Astrocyte (in vitro differentiated cells and primary cell): ENCODE data around the gene FAM53B. TPM values are rescaled to one million over a fixed set of nuclear protein-coding genes. Genes with fewer than 3 reads are reported as not detected.

Experiments used
- DNase-seq: peaks from one replicate; pipeline ENCODE4 v3.0.0-alpha.2; 2010; ENCODE audit warnings: low read depth
- FAIRE-seq: peaks from 2 replicates; lab custom pipeline; 2011; peaks lifted over from hg19 to GRCh38; lab: Jason Lieb, UNC
- H2AFZ ChIP-seq: 2 replicates; pipeline ENCODE4 v1.6.0; 2012; ENCODE audit warnings: low read depth, low read length, inconsistent platforms
- H3K27ac ChIP-seq: 2 replicates; pipeline ENCODE4 v1.5.1; 2011; ENCODE audit warnings: low read depth, low read length, inconsistent platforms
- H3K27me3 ChIP-seq: 2 replicates; pipeline ENCODE4 v1.6.0; 2011; ENCODE audit warnings: low read length, inconsistent platforms; ENCODE audit not compliant: insufficient read depth
- H3K36me3 ChIP-seq: 2 replicates; pipeline ENCODE4 v1.5.1; 2011; ENCODE audit warnings: low read length, inconsistent platforms; ENCODE audit not compliant: insufficient read depth
- H3K4me1 ChIP-seq: 2 replicates; pipeline ENCODE4 v1.5.1; 2011; ENCODE audit warnings: low read length, inconsistent platforms; ENCODE audit not compliant: insufficient read depth
- H3K4me2 ChIP-seq: 2 replicates; pipeline ENCODE4 v1.6.0; 2012; ENCODE audit warnings: low read length, inconsistent platforms
- H3K4me3 ChIP-seq: 2 replicates; pipeline ENCODE4 v1.5.1; 2011; ENCODE audit warnings: low read depth, mild to moderate bottlenecking, low read length, inconsistent platforms; ENCODE audit not compliant: insufficient read depth
- H3K79me2 ChIP-seq: 2 replicates; pipeline ENCODE4 v1.6.0; 2012; ENCODE audit warnings: mild to moderate bottlenecking, low read length, inconsistent platforms; ENCODE audit not compliant: insufficient read depth
- H3K9ac ChIP-seq: 2 replicates; pipeline ENCODE4 v1.6.0; 2012; ENCODE audit warnings: mild to moderate bottlenecking, low read length, inconsistent platforms
- H3K9me3 ChIP-seq: 2 replicates; pipeline ENCODE4 v1.5.1; 2012; ENCODE audit warnings: low read depth, mild to moderate bottlenecking, low read length, inconsistent platforms; ENCODE audit not compliant: insufficient read depth
- H4K20me1 ChIP-seq: 2 replicates; pipeline ENCODE4 v1.6.0; 2012; ENCODE audit warnings: low read length, inconsistent platforms; ENCODE audit not compliant: insufficient read depth
- H3K27ac Mint-ChIP-seq: one replicate; pipeline ENCODE4 v1.8.0; 2021; ENCODE audit warnings: mild to moderate bottlenecking, mixed read lengths; ENCODE audit not compliant: unreplicated experiment
- H3K27me3 Mint-ChIP-seq: one replicate; pipeline ENCODE4 v1.8.0; 2021; ENCODE audit warnings: low read depth, mixed read lengths; ENCODE audit not compliant: unreplicated experiment
- H3K36me3 Mint-ChIP-seq: one replicate; pipeline ENCODE4 v1.8.0; 2021; ENCODE audit warnings: low read depth, mixed read lengths; ENCODE audit not compliant: unreplicated experiment
- H3K4me1 Mint-ChIP-seq: one replicate; pipeline ENCODE4 v1.8.0; 2021; ENCODE audit warnings: low read depth, mixed read lengths; ENCODE audit not compliant: unreplicated experiment
- H3K4me3 Mint-ChIP-seq: one replicate; pipeline ENCODE4 v1.8.0; 2021; ENCODE audit warnings: mild to moderate bottlenecking, moderate library complexity, mixed read lengths; ENCODE audit not compliant: unreplicated experiment
- H3K9me3 Mint-ChIP-seq: one replicate; pipeline ENCODE4 v1.8.0; 2021; ENCODE audit warnings: mild to moderate bottlenecking, mixed read lengths; ENCODE audit not compliant: unreplicated experiment
- CTCF ChIP-seq: IDR thresholded peaks from 2 replicates; pipeline ENCODE4 v1.5.1; 2011; ENCODE audit warnings: low read depth, mild to moderate bottlenecking, inconsistent platforms, low read length, moderate library complexity; ENCODE audit not compliant: insufficient read depth
- EZH2 ChIP-seq: IDR thresholded peaks from 2 replicates; pipeline ENCODE4 v1.6.1; 2012; ENCODE audit warnings: mild to moderate bottlenecking, low read length, inconsistent platforms; ENCODE audit not compliant: insufficient read depth
- total RNA-seq: library from RNA; stranded (reverse); gene quantifications from 2 replicates; pipeline ENCODE4 v1.2.1, GENCODE V29; 2021

Gene FAM53B
- total RNA-seq, 1 donor from 2014 or later: 12.9 TPM

GRCh38 chr10:124600051-124600880 lies 143.9 kb downstream of the FAM53B start:
- DNase-seq: no peak
- H3K4me1 Mint-ChIP-seq: no peaks in the 10 kb centered on the region

GRCh38 chr10:124599588-124600050 lies 144.6 kb downstream of the FAM53B start:
- Histone ChIP-seq H3K4me2 (no peak overlapping the region), H2AFZ (no peak overlapping the region), H4K20me1 (no peaks in the 10 kb centered on the region), H3K4me1 (no peaks in the 10 kb centered on the region), H3K27ac (no peak overlapping the region), H3K9me3 (peaks cover 4% of the 10 kb centered on the region), H3K4me3 (no peak overlapping the region), H3K79me2 (no peaks in the 10 kb centered on the region), H3K9ac (no peak overlapping the region), H3K27me3 (no peaks in the 10 kb centered on the region), H3K36me3 (no peaks in the 10 kb centered on the region)
- Mint-ChIP-seq H3K27me3 (peaks cover 23% of the 10 kb centered on the region), H3K4me3 (no peak overlapping the region), H3K4me1 (no peaks in the 10 kb centered on the region), H3K27ac (no peak overlapping the region), H3K36me3 (peaks cover 3% of the 10 kb centered on the region), H3K9me3 (peaks cover 6% of the 10 kb centered on the region)
- no peak for TF ChIP-seq EZH2
- TF ChIP-seq CTCF: no peak
- no peak for DNase-seq
- FAIRE-seq: no peak

More at GRCh38 chr10:124600051-124600880, 143.9 kb downstream of the FAM53B start:
- Histone ChIP-seq H3K9me3 (peaks cover 2% of the 10 kb centered on the region), H2AFZ (no peak overlapping the region), H3K36me3 (no peaks in the 10 kb centered on the region), H3K4me1 (no peaks in the 10 kb centered on the region), H4K20me1 (no peaks in the 10 kb centered on the region), H3K79me2 (no peaks in the 10 kb centered on the region), H3K9ac (no peak overlapping the region), H3K27me3 (no peaks in the 10 kb centered on the region), H3K4me2 (no peak overlapping the region), H3K27ac (no peak overlapping the region), H3K4me3 (no peak overlapping the region)
- Mint-ChIP-seq H3K27ac (no peak overlapping the region), H3K36me3 (peaks cover 3% of the 10 kb centered on the region), H3K27me3 (peaks cover 23% of the 10 kb centered on the region), H3K9me3 (peaks cover 6% of the 10 kb centered on the region), H3K4me3 (no peak overlapping the region)
- TF ChIP-seq CTCF: no peak
- TF ChIP-seq EZH2: no peak
- FAIRE-seq: no peak
